WERI-Rb-1 (cell line): ENCODE results near the gene HBS1L.

Experiments used
- DNase-seq: peaks from one replicate; pipeline ENCODE4 v3.0.0-alpha.2; 2020
- H3K27ac ChIP-seq: fragments of 250-450 bp; sonication (Bioruptor Pico); 2 replicates; pipeline ENCODE4 v1.5.1; 2020; ENCODE audit warnings: mild to moderate bottlenecking, moderate library complexity
- H3K27me3 ChIP-seq: fragments of 250-450 bp; sonication (Bioruptor Pico); 2 replicates; pipeline ENCODE4 v1.5.1; 2021; ENCODE audit warnings: mild to moderate bottlenecking, low read depth, moderate library complexity; ENCODE audit not compliant: insufficient read depth, severe bottlenecking
- H3K36me3 ChIP-seq: fragments of 250-450 bp; sonication (Bioruptor Pico); 2 replicates; pipeline ENCODE4 v1.5.1; 2020; ENCODE audit warnings: mild to moderate bottlenecking, moderate library complexity
- H3K4me3 ChIP-seq: 2 replicates; pipeline ENCODE4 v1.5.1; 2011; ENCODE audit warnings: low read depth, mild to moderate bottlenecking, control low read depth, low read length
- H3K9me3 ChIP-seq: fragments of 250-450 bp; sonication (Bioruptor Pico); 2 replicates; pipeline ENCODE4 v1.5.1; 2021; ENCODE audit warnings: mild to moderate bottlenecking, moderate library complexity; ENCODE audit not compliant: severe bottlenecking
- TF ChIP-seq, protein P1 (sequence below): IDR thresholded peaks from 2 replicates; pipeline ENCODE4 v1.5.1; 2011; ENCODE audit warnings: low read depth, mild to moderate bottlenecking, control low read depth, inconsistent platforms, low read length

Gene HBS1L

DNA sequence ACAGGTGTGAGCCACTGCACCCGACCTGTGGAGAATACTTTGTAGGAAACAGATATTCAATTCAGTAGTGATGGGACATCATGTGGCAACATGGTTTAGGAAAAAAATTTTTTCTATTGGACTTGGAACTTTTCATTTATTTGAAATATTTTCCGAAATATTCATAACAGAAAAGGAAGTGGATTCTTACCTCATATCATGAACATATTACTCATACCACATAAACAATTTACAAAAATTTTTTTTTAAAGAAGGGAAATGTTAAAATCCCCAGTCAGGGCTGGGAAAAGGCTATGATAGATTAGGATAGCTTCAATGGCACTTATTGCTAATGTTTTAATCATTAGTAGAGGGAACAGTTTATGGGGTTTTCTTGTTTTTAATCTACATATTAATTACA, 97.9 kb downstream of the HBS1L start:
- no peak overlapping the region for H3K4me3 ChIP-seq
- H3K9me3 ChIP-seq: peaks cover 6% of the 10 kb centered on the region
- H3K27ac ChIP-seq: no peak overlapping the region
- TF ChIP-seq, protein P1, sequence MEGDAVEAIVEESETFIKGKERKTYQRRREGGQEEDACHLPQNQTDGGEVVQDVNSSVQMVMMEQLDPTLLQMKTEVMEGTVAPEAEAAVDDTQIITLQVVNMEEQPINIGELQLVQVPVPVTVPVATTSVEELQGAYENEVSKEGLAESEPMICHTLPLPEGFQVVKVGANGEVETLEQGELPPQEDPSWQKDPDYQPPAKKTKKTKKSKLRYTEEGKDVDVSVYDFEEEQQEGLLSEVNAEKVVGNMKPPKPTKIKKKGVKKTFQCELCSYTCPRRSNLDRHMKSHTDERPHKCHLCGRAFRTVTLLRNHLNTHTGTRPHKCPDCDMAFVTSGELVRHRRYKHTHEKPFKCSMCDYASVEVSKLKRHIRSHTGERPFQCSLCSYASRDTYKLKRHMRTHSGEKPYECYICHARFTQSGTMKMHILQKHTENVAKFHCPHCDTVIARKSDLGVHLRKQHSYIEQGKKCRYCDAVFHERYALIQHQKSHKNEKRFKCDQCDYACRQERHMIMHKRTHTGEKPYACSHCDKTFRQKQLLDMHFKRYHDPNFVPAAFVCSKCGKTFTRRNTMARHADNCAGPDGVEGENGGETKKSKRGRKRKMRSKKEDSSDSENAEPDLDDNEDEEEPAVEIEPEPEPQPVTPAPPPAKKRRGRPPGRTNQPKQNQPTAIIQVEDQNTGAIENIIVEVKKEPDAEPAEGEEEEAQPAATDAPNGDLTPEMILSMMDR: no peak
- no peak for DNase-seq
- no peaks in the 10 kb centered on the region for H3K36me3 ChIP-seq
- H3K27me3 ChIP-seq: no peaks in the 10 kb centered on the region

DNA sequence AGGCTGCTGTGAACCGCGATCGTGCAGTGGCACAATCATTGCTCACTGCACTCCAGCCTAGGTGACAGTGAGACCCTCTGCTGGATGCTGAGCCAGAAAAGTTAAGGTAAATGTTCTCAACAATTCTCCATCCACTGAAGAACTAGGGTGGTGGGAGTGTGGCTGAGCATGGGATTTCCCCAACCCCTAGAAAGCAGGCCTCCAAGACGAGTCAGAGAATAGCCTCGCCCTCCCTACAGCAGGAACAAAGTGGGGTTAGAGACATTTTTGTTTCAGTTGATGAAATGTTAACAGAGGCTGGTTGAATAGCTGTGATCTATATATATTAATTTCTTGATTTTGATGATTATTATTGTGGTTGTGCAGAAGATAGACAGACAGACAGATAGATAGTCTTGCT, 98.6 kb downstream of the HBS1L start:
- peaks cover 6% of the 10 kb centered on the region for H3K9me3 ChIP-seq
- no peak overlapping the region for H3K4me3 ChIP-seq
- TF ChIP-seq, protein P1: no peak
- no peaks in the 10 kb centered on the region for H3K27me3 ChIP-seq
- no peak overlapping the region for H3K27ac ChIP-seq
- no peak for DNase-seq
- no peaks in the 10 kb centered on the region for H3K36me3 ChIP-seq

DNA sequence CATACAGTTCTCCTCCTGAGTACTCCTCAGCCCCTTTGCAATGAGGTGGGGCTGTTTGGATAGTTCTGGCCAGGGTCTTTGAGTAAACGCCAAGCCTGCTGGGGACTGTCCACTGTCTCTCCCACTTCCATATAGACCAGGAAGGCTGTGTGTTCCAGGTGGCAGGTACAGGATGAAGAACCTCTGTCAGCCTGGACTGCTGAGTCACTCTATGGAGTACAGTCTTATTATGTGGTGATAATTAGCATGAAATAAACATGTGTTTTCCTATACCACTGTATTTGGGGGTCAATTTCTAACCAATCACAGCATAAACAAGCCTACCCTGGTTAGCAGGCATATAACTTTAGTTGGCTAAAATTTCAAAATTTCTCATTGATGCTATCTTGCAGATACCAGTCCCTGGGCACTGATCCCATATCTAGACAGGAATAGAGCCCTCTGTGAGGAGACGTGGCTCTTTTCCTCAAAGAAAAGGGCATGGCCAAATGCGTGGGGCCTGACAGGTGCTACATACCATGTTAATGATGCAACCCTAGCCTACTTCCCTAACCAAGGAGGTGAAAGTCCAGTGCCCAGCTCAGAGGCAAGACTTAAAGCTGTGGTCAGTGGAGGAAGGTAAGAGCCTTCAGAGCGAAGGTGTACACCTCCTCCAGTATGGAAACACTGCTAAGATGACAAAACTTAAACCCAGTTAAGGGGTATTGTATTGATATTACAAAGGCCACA, 100.2 kb downstream of the HBS1L start:
- Histone ChIP-seq H3K27me3 (no peaks in the 10 kb centered on the region), H3K27ac (no peak overlapping the region), H3K9me3 (no peaks in the 10 kb centered on the region), H3K36me3 (no peaks in the 10 kb centered on the region), H3K4me3 (no peak overlapping the region)
- DNase-seq: no peak
- TF ChIP-seq, protein P1: no peak

DNA sequence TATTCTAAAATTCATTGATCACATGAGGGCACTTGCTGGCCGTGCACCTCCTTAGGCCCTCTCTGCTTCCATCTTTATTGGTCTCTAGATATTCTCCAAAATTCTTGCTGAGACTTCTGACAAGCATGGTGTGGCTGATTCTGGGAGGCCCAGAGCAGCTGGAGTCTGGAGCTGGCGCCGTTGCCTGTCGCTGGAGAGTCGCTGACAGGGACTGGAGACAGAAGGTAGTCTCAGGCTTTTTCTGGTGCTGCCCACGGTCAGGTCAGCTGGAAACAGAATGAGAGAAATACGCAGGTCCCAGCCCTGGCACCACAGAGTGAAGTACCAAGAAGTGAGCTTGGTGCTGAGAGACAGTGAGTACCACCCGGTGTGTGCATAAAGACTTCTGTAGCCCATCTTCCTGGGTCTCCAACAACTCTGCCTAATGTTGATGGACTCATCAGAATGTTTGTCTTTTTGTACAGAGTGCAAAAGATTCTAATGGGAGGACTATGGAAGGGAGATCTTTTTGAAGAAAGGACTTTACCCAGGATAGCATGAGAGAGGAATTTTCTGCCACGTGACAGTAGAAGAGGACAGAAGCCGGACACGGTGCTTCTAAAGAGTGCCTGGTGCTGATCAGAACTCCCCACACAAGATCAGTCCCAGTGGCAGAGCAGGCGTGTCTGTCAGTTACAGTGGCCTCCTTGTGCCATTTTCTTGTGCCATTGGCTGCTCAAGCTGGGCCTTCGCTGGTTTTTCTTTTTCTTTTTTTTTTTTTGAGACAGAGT, 102.9 kb downstream of the HBS1L start:
- no peaks in the 10 kb centered on the region for H3K9me3 ChIP-seq
- H3K27me3 ChIP-seq: no peaks in the 10 kb centered on the region
- H3K27ac ChIP-seq: no peak overlapping the region
- no peak overlapping the region for H3K4me3 ChIP-seq
- TF ChIP-seq, protein P1: no peak
- DNase-seq: no peak
- H3K36me3 ChIP-seq: no peaks in the 10 kb centered on the region

DNA sequence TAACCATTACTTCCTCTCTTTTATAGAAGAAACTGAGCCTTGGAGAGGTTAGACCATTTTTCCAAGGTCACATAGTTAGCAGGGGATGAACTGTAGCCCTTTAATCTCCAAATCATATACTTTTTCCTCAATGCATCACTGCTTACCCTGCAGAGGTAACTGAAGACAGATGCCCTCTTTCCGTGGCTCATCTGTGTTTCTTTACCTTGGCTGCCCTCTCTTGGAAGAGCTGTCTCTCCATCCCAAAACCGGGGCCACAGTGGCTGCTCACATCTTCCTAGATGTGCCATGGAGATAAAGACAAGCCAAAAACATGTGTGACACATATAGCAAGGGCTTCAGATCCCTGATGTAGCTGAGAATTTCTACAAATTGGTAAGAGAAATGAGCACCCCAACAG, 104.1 kb downstream of the HBS1L start:
- Histone ChIP-seq H3K4me3 (no peak overlapping the region), H3K27ac (no peak overlapping the region), H3K9me3 (no peaks in the 10 kb centered on the region), H3K36me3 (no peaks in the 10 kb centered on the region), H3K27me3 (no peaks in the 10 kb centered on the region)
- TF ChIP-seq, protein P1: no peak
- no peak for DNase-seq

DNA sequence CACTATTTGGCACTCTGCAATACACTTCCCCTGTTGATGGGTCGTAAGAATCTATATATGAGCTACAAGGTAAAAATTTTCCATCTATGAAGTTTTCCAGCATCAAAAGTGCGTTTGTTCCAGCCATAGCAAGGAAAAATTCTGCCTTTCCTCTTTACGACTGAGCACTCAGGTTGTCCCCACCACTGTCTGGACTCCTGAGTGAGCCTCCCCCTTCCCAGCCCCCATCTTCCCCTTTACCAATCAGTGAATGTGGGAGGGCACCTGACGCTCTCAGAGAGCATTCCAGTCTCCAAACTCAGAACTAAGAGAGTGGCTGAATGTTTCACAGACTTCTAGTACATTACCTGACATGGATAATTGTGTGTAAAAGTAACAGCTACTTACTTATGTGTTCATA, 104.7 kb downstream of the HBS1L start, which contains the start of gene ALDH8A1:
Gene ALDH8A1, minus strand, starts transcription at position 175 of the 400 bp plus-strand sequence. Its CDS starts 48 bp downstream, at position 127.
- DNase-seq: no peak

More for the DNA sequence above, 104.7 kb downstream of the HBS1L start, which contains the start of gene ALDH8A1:
- Histone ChIP-seq H3K36me3 (no peaks in the 10 kb centered on the region), H3K4me3 (no peak within 1 kb of the TSS), H3K27me3 (no peaks in the 10 kb centered on the region), H3K27ac (no peak within 1 kb of the TSS), H3K9me3 (no peaks in the 10 kb centered on the region)
- TF ChIP-seq, protein P1: no peak
